ENCODE measurements around the gene MED6.

Gene MED6, protein sequence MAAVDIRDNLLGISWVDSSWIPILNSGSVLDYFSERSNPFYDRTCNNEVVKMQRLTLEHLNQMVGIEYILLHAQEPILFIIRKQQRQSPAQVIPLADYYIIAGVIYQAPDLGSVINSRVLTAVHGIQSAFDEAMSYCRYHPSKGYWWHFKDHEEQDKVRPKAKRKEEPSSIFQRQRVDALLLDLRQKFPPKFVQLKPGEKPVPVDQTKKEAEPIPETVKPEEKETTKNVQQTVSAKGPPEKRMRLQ

DNA sequence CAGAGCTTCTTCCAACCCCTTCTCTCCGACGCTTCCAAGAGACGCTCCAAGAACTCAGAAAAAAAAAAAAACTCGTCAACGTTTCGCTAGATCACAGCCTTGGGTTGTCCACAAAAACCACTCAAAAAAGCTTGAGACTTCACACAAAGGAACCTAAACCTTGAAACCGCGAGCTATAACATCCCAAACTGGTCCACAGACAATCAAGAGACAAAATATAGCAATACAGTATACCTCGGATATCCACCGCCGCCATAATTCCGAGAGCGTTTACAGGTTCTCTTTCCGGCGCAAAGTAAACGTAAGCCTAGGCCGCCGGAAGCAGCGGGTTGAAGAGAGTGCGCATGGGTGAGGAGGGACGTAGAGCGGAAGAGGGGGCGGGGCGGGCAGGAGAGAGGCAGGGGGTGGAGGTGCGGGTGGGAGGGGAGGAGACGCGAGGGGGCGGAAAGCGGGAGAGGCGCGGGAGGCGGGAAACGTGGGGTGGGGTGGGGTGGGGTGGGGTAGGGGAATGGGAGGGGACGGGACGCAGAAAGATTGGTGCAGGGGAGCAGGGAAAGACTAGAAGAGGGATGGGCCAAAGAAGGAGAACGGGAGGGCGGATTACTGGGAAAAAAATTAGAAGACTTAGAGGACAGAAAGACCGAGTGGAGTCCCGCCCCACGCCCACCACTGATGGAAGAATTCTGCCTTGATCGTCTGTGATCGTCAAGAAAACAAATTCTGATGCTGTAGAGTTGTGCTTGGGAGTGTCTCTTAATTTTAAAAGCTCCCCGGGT, at the start of gene MED6:
Gene MED6, minus strand, starts transcription at position 274 of the 776 bp plus-strand sequence. Its CDS starts 18 bp downstream, at position 256.
- peak; percentile 57 to 94 (median 84) for DNase-seq

DNA sequence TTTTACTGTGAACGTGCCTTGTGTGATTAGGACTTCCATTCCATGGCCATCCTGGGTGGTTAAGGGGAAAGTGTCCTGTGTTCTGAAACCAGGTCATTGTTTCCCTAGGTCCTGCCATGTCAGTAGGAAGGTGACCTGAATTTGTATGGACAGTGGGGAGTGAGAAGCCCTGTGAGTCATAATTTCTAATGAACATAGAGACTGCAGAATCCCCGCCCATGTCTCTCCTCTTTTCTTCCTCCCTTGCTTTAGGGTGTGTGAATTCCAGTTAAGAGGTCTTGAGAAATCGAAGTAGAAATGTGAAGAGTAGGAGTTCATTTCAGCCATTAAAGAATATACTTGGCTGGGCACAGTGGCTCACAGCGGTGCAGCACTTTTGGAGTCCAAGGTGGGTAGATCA, 49.3 kb upstream of the MED6 start:
- DNase-seq: no peak

DNA sequence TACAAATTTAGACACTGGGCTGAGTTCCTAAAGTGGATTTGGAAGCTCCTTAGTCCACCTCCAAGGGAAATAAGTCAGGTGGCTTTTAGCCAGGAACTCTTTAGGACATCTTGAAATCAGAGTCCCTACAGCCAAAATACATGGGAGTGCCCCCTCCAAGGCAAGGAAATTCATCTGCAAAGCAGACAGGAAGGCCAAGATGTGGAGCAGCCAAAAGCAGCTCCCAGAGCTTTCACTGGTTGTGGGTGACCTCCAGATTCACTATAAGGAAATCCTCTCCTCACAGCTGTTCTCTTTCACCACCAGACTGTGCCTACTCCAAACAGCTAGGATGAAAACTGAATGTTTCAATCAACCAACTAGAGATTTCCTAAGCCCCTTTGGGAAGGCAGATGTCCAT, 47.9 kb upstream of the MED6 start:
- DNase-seq: no peak

DNA sequence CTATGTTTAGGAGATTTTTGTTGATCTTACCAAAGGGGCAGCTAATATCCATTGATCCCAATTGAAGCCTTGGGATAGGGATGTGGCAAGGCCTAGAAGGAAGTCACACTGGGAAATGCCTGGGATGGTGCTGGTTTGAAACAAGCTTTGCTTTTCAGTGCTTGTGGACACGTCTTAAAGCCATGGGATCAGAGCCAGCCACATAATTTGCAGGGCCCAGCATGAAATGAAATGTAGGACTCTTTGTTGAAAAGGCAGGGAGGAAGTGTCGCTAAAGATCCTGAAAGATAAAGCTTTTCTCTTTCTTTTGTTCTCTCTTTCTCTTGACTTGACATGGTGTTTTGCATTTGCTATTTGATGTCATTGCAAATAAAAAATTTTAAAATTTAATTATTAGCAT, 46.2 kb upstream of the MED6 start:
- no peak for DNase-seq

DNA sequence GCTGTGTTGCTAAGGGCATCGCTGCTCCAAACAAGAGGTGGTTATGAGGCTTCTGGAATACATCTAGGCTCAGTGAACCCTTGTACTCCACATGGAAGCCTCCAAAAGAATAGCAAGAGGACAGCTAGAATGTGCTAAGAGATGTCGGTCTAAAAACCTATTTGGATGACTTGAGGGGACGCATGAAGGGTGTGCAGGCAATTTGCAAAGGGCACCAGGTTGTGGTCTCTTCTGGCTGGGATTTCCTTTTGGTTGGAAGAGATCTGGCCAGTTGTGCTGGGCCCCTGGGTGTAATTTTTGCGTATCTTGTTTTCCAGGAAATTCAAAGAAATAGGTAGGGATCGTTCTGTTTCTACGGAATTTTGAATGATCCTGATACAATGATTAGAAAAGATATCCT, 45.4 kb upstream of the MED6 start:
- no peak for DNase-seq

DNA sequence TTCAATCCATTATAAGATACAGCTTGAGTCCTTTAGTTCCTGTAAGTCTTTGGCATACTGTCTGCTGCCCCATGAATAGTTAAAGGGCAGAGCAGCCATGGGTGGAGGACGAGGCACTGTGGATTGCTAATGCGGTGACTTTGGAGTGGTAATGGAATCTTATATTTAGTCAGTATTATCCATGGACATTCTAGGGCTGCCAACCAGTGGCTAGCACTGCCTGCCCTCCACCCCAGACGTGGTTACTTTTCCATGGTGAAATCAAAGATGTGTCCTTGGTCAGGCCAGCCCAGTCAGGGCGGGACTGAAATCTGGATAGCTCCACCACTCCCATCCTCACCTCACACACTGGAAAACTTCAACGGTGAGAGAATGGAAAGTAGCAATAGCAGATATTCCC, 43.5 kb upstream of the MED6 start:
- DNase-seq: no peak

DNA sequence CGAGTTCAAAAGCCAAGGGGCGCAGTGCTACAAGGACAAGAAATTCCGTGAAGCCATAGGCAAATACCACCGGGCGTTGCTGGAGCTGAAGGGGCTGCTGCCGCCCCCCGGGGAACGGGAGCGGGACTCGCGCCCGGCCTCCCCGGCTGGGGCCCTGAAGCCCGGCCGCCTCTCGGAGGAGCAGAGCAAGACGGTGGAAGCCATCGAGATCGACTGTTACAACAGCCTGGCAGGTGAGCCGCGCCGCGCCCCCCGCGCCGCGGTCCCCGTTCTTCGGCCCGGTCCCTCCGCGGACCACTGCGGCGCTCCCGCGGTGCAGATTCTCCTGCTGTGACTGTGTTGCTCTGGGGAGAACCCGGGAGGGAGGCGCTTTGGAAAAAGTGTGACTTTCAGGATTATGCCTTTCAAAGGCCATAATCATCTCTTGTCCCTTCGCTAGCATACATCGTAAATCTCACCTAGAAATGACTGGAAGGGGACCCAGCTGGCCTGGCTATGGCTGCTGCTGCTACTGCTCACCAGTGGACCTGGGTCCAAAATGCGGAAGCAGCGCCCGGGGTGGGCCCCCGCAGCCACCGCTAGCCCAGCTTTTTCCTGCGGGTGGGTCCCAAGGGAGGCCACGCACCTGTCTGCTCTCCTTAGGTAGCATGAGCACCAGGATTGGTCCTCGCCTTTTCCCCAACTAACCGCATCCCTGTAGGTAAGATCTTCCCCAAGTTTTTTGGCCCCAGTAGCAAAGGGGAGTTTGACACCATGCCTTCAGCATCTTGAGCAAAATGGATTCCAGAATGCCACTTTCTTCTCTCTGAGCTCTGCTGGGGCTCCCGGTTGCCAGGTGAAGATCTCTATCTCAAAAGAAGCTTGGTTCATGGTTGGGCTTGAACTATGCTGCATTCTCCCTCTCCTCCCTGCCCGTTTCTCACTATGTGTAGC, 42.1 kb upstream of the MED6 start:
- peak in 7 of 51 donors; percentile 1 to 32 (median 10) for DNase-seq

DNA sequence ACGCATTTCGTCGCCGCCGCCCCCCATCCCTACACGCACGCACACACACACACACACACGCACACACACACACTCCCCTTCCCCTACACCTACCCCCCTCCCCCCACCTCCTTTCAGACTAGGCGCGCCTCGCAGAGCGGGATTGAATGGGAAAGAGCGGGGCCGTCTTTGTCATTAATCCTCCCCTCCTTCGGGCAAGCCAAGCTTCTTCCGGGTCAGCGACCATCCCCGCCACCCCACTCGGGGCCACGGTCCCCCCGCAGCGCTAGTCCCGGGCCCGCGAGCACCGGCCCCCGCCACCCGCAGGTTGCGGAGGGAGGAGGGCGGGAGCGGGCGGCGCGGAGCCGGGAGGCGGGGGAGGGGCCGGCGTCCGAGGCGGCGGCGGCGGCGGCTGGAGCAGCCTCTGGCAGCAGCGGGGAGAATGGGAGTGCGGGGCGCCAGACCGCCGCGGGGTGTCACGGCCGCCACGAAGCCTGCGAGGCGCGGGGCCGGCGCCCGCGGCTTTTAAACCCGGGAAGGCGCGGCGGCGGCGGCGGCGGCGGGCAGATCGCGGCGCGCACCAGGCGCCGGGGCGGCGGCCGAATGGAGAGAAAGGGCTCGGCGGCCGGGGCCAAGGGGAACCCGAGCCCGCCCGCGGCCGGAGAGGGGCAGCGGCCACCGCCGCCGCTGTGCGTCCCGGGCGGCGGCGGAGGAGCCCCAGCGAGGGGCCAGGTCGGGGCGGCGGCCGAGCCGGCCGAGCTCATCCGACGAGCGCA, 41.3 kb upstream of the MED6 start, which contains the start of gene TTC9:
Gene TTC9, plus strand, starts transcription at position 369 of the 755 bp plus-strand sequence. Its CDS starts 214 bp downstream, at position 583.
- peak in 10 of 51 donors; percentile 4 to 49 (median 22) for DNase-seq

DNA sequence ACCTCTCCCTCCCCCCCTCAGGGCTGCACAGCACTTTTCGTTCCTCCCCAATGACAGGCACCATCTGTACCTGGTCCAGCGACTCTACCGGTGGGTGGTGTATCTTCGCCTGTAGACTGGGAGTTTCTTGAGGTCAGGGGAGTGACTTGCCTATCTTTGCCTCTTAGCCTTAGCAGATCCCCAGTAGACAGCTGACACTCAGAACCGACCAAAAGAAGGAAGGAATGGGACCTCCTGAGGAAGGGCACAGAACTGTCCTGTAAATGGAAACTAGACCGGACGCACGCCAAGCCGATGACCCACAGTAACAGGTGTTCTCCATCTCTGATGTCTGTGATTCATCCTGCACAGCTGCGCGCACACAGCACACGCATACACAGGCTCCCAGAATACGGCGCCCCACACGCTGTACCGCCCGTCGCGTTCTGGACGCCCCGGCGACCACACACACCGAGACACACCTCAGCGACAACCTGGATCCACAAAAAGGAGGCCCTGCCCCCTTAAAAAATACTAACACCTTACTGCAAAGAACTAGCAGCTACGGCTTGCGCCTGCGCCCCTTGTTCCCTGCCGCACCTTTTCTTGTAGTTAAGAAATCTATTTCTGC, 40.6 kb upstream of the MED6 start:
- DNase-seq: peak in 8 of 51 donors; percentile 14 to 45 (median 34)

DNA sequence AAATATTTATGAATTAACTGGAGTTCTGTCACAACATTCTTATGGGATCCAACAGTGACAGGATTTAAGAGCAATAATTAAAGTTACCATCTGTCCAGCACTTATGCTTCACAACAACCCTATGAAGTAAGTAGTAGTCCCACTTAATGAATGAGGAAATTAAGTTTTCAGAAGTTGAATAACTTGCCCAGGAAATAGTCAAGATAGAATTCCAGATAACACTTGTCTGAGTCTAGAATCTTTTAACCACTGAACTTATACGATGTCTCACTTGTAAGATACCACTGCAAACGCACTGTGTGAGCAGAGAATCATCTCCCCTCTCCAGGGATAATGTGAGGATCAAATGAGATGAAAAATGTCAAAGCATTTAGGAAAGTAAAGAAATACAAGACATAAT, 38.0 kb upstream of the MED6 start:
- DNase-seq: no peak

DNA sequence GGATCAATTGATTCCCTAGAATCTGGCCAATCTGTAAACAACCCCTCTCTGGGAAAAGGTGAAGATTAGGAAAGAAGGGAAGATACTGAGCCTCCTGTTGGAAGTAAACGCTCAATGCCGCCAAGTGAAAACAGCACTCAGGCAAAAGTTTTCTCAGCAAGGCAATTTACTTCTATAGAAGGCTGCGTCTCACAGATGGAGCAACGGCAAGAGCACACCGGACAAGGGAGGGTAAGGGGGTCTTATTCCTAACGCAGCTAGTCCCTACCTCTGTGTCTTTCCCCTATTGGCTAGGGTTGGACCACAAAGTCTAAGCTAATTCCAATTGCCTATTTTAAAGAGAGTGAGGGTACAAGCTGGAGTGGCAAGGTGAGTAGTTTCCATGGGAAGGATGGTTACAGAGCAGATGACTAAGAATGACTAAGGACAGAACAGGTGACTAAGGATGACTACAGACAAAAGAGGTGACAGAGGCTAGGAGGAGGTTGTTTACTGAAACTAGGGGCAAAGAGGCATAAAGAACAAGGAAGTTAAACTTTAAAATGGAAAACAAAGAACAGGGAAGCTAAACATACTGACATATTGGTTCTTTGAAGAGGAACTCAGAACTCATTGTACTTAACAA, 35.6 kb upstream of the MED6 start:
- DNase-seq: no peak

DNA sequence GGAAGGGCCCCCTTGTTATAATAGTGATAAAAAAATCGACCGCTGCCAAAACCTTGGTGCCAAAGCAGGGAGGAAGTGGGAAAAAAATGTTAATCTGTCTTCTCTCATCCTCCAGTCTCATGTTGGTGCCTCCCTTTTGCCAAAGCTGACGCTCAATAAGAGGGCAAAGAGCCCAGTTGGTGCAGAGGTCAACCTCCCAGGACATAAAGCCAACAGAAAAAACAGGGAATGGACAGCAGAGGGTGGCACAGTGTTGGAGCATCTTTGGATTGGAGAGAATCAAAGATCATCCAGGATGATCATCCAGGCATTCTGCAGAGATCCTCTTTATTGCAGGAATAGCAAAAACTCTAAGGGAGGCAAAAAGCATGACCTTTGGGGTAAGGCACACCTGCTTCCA, 31.5 kb upstream of the MED6 start:
- DNase-seq: no peak

DNA sequence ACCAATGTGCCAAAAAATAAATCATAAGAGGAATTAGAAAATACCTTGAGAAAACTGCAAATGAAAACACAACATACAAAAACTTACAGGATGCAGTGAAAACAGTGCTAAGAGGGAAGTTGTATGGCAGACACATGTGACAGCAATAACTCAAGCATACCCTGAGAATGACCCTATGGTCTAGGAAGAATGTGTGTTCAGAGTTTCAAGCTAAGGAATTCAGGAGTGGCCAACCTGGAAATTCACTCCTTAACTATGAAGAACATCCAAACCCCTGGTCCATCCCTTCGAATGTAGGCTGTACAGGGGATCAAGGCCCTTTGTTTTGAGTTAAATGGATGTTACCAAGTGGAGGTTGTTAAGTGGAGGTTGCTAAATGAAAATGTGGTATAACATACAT, 24.5 kb upstream of the MED6 start:
- no peak for DNase-seq

DNA sequence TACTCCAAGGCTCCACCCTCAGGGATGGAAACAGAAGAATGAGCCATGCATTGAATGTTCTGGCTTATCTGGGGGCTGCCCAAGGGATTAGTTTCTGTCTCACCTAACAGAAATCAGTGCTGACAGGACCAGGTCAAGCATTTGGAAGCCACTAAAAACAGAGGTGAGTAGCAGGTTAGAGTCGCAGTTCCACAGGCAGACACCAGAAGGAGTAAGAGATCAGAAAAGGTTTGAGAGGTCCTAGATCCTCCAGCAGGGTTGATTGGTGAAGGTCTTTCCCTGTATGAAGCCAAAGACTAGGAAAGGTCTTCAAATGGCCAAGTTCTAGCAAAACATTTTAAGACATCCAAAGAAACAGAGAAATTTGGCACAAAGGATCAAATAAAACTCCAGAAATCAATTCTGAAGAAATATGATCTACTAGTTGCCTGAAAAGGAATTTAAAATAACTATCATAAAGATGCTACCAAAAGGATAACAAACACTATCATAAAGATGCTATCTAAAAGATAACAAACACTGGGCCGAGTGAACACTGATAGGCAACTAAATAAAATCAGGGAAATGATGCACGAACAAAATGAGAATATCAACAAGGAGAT, 21.8 kb upstream of the MED6 start:
- DNase-seq: no peak

DNA sequence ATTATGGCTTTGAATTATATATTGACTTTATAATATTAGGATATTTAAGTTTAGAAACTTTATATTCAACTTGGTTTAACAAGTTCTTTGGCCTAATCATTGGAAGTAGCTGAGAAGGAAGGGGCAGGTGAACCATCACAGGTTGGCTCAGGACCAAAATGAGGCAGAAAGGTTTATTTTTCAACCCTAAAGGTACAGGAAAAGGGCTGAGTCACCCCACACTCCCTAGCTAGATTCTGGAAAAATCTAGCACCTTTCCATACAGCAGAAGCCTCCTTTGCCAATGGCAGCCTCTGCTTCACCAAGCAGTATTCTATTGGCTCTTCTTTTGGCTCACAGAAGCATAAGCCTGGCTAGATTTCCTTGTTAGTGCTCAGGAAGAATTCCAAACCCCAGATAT, 19.3 kb upstream of the MED6 start:
- no peak for DNase-seq

DNA sequence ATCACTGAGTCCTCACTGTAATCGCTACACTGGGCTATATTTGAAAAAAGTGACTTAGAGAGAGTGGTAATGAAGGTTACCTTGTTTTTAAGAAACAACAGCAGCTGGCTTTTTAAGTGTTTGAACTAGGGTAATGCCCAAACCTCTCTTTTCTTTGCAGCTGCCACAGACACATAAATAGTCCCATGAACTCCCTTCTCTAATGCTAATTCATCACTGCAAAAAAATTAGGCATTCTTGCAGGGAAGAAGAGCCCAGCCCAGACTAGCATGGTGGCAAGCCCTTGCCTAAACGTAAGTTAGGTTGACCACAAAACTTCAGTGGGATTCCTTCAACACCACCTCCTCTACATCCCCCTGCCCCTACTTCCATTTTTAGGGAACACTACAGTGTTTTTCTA, 17.9 kb upstream of the MED6 start:
- DNase-seq: no peak

DNA sequence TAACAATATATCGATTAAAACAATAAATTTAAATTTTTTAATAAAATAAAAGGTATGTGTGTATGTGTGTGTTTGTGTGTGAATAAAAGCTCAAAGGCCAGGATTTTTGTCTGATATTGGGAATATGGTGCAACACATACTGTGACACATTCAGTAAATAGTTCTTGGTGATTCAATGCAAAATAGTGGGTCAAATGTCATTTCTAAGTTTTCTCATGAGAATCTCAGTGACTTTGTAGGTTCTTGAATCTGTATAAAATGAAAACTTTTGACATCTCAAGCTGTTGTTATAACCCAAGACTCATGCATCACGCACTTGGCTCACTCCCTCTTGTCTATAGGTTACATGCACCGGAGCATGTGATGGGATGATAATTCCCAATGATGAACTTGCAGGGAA, 16.2 kb upstream of the MED6 start:
- no peak for DNase-seq

DNA sequence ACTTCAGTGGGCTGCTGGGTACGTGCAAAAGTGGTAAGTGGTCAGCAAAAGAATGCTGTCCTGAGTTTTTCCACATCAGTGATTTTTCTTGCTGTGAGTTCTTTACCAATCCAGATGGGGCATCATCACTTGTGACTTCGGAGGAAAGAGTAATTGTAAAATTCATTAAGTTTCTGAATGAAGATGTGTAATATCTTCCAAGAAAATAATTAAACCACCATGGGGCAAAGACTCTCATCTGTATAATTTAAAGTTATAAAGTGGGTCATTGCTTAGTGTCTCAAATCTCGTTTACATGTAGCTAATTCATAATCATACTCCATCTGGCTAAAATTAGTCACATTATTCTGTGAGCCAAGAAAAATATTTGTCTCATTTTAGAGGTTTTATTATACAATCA, 10.8 kb upstream of the MED6 start:
- DNase-seq: no peak

DNA sequence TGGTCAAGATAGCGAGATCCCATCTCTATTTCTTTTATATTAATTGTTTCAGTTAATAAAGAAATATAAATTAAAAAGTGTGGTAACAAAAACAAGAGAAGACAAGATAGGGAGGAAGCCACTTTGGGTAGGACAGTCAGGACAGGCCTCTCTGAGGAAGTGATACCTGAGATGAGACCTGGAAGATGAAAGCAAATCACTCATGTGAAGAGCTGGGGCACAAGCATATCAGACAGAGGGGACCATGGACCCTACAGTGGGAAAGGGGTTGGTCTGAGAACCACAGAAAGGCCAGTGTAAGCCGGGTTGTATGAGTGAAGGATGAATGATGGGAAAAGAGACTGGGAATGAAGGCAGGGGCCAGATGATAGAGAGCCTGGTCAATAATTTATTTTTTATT, 1.8 kb upstream of the MED6 start:
- DNase-seq: no peak

DNA sequence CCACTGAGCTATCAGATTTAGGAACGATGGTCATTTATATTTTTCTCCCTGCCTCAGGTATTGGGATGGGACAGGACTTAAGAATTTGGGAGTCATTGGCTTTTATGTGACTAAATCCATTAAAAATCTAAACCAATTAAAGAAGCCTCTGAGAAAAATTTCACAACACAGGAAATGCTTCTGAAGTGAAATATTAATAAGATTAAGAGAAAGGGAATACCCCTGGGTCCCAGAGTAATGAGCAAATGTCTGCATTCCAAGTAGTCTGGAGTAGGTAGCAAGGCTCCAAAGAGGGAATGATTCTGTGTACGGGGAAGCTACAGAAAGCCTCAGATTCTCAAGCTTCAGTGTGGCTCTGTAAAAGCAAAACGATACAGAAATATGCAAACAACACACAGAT, 707 bp upstream of the MED6 start:
- no peak for DNase-seq
